H1 (cell line): Measurements from ENCODE around the gene C10orf120.
A peak's percentile ranks its signal among the peaks of the same experiment; 100 is the strongest.

ENCODE experiments used
- BACH1 ChIP-seq: IDR thresholded peaks from 2 replicates; pipeline ENCODE4 v1.6.1; 2012; ENCODE audit warnings: low read length, improper control_type of control experiment
- CTCF ChIP-seq, 3 experiments: IDR thresholded peaks; 1 replicate in 2 of 3; 2 replicates in 1 of 3; pipeline versions ENCODE4 v1.5.1 to v1.6.1; 2011; ENCODE audit warnings: low read length in 3 of 3, mild to moderate bottlenecking in 3 of 3, inconsistent platforms in 2 of 3, low read depth in 1 of 3, moderate library complexity in 1 of 3; ENCODE audit not compliant: insufficient read depth in 1 of 3; ENCODE audit errors: control extremely low read depth in 1 of 3

GRCh38 chr10:122648599-122649428 lies 50.8 kb downstream of the C10orf120 start:
- peak; percentile 88 to 91 (median 88) for TF ChIP-seq CTCF (IDR thresholded peaks at IDR 0.05; ENCODE audit: control extremely low read depth in 1 of 3, insufficient read depth in 1 of 3, low read depth in 1 of 3, low read length in 3 of 3)
- TF ChIP-seq BACH1: no peak
